WTC11 (cell line): ENCODE results near the gene MGMT. TPM values are rescaled to one million over a fixed set of nuclear protein-coding genes. Genes with fewer than 3 reads are reported as not detected.

Experiments used
- ATAC-seq: fragments of 200-7000 bp; cut with Tn5 transposase; 2 replicates; pipeline ENCODE4 v1.10.0; 2021; ENCODE audit warnings: mild to moderate bottlenecking, moderate library complexity
- CTCF ChIA-PET: fragments of 300-600 bp; sonication (Branson Sonifier 250); formaldehyde crosslinking; loops from one replicate; lab custom pipeline; 2021; ENCODE audit warnings: antibody characterized with exemption; lab: Charles Lee
- POLR2A ChIA-PET: fragments of 350-600 bp; sonication (Branson Sonifier 250); formaldehyde crosslinking; loops from one replicate; lab custom pipeline; 2021; ENCODE audit warnings: antibody characterized with exemption; lab: Charles Lee
- DNase-seq: peaks from one replicate; pipeline ENCODE4 v3.0.0; 2021; ENCODE audit warnings: low spot score
- H3K27ac Mint-ChIP-seq: 2 replicates; pipeline ENCODE4 v1.8.0; 2021; ENCODE audit warnings: mixed read lengths
- H3K27me3 Mint-ChIP-seq: 2 replicates; pipeline ENCODE4 v1.8.0; 2021; ENCODE audit warnings: low read depth, mild to moderate bottlenecking, moderate library complexity, mixed read lengths
- H3K36me3 Mint-ChIP-seq: 2 replicates; pipeline ENCODE4 v1.8.0; 2021; ENCODE audit warnings: mixed read lengths
- H3K4me1 Mint-ChIP-seq: 2 replicates; pipeline ENCODE4 v1.8.0; 2022; ENCODE audit warnings: mixed read lengths
- H3K4me3 Mint-ChIP-seq: 2 replicates; pipeline ENCODE4 v1.8.0; 2021; ENCODE audit warnings: mild to moderate bottlenecking, moderate library complexity, mixed read lengths
- H3K9me3 Mint-ChIP-seq: 2 replicates; pipeline ENCODE4 v1.8.0; 2021; ENCODE audit warnings: mixed read lengths
- CDX4 ChIP-seq: fragments of 250-450 bp; sonication (Bioruptor Pico); IDR thresholded peaks from 2 replicates; pipeline ENCODE4 v1.9.0; 2021; ENCODE audit warnings: moderate library complexity, mild to moderate bottlenecking, inconsistent platforms, borderline replicate concordance
- E2F4 ChIP-seq: sonication (generic); formaldehyde crosslinking; IDR thresholded peaks from 2 replicates; pipeline ENCODE4 v1.8.1; 2022; ENCODE audit warnings: low read depth, mild to moderate bottlenecking, moderate library complexity, missing genetic modification reagents, borderline replicate concordance
- ESRRA ChIP-seq: sonication (generic); formaldehyde crosslinking; IDR thresholded peaks from 2 replicates; pipeline ENCODE4 v1.8.1; 2022; ENCODE audit warnings: mild to moderate bottlenecking, missing genetic modification reagents, borderline replicate concordance
- FOXJ3 ChIP-seq: sonication (generic); formaldehyde crosslinking; IDR thresholded peaks from 2 replicates; pipeline ENCODE4 v1.9.0; 2021; ENCODE audit warnings: missing genetic modification reagents, mild to moderate bottlenecking, borderline replicate concordance
- NFATC4 ChIP-seq: fragments of 250-450 bp; sonication (Bioruptor Pico); IDR thresholded peaks from 2 replicates; pipeline ENCODE4 v1.9.0; 2021; ENCODE audit warnings: mild to moderate bottlenecking
- NR2C2 ChIP-seq: sonication (generic); formaldehyde crosslinking; IDR thresholded peaks from 2 replicates; pipeline ENCODE4 v1.8.0; 2022; ENCODE audit warnings: mild to moderate bottlenecking, missing genetic modification reagents
- SOX15 ChIP-seq: fragments of 250-450 bp; sonication (Bioruptor Pico); IDR thresholded peaks from 2 replicates; pipeline ENCODE4 v1.9.0; 2021; ENCODE audit warnings: mild to moderate bottlenecking
- TEAD1 ChIP-seq: sonication (generic); formaldehyde crosslinking; IDR thresholded peaks from 2 replicates; pipeline ENCODE4 v1.8.0; 2022; ENCODE audit warnings: mild to moderate bottlenecking, missing genetic modification reagents
- ZMAT4 ChIP-seq: fragments of 250-450 bp; sonication (Bioruptor Pico); IDR thresholded peaks from 2 replicates; pipeline ENCODE4 v1.9.0; 2021; ENCODE audit warnings: mild to moderate bottlenecking
- ZNF232 ChIP-seq: sonication (generic); formaldehyde crosslinking; IDR thresholded peaks from 2 replicates; pipeline ENCODE4 v1.8.0; 2022; ENCODE audit warnings: mild to moderate bottlenecking, missing genetic modification reagents
- ZNF281 ChIP-seq: sonication (generic); formaldehyde crosslinking; IDR thresholded peaks from 2 replicates; pipeline ENCODE4 v1.8.0; 2023; ENCODE audit warnings: mild to moderate bottlenecking, missing genetic modification reagents
- ZNF317 ChIP-seq: sonication (generic); formaldehyde crosslinking; IDR thresholded peaks from 2 replicates; pipeline ENCODE4 v1.8.1; 2023; ENCODE audit warnings: low read depth, mild to moderate bottlenecking, moderate library complexity, missing genetic modification reagents, borderline replicate concordance
- ZNF671 ChIP-seq: fragments of 250-450 bp; sonication (Bioruptor Pico); IDR thresholded peaks from 2 replicates; pipeline ENCODE4 v1.8.0; 2021; ENCODE audit warnings: mild to moderate bottlenecking
- total RNA-seq: library from RNA; stranded (reverse); gene quantifications from 3 replicates; pipeline ENCODE4 v1.2.3, GENCODE V29; 2021
- TF ChIP-seq, protein P1 (sequence below): sonication (generic); formaldehyde crosslinking; IDR thresholded peaks from 2 replicates; pipeline ENCODE4 v1.8.1; 2023; ENCODE audit warnings: mild to moderate bottlenecking, missing genetic modification reagents, moderate library complexity
- TF ChIP-seq, protein P2 (sequence below): sonication (generic); formaldehyde crosslinking; IDR thresholded peaks from 2 replicates; pipeline ENCODE4 v1.8.0; 2022; ENCODE audit warnings: mild to moderate bottlenecking, missing genetic modification reagents

MGMT gene
- total RNA-seq, 1 experiment from 2014 or later: 11.8 TPM

DNA sequence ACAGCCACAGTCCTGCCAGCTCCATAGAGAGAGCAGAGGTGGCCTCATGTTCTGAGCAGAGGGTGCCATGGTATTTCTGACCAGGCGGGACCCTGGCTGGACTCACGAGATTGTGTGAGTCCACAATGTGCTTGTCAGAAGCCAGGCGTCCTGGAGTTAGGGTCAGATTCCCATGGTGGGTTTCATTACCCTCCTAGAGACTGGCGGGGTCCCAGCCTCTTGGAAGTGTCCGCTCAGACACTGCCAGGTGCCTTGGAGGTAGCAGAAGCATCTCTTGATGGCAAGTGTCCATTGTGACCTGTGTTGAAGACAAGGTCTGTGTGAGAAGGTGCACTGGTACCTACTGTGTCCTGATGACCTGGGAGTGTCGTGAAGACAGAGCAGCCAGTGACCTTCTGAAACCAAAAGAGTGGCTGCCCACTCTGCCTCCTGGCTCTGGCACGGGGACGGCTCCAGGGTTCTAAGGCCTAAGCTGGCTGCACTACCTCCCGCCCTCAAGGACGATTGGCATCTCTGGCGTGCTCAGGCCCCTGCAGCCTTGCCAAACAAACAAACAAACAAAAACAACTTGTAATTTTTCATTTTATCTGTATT is 56.8 kb downstream of the MGMT start (continued):
- TF ChIP-seq ZNF281 (CRISPR knock-in tag) (no peak), ZNF671 (CRISPR knock-in tag) (no peak), ZMAT4 (no peak)

DNA sequence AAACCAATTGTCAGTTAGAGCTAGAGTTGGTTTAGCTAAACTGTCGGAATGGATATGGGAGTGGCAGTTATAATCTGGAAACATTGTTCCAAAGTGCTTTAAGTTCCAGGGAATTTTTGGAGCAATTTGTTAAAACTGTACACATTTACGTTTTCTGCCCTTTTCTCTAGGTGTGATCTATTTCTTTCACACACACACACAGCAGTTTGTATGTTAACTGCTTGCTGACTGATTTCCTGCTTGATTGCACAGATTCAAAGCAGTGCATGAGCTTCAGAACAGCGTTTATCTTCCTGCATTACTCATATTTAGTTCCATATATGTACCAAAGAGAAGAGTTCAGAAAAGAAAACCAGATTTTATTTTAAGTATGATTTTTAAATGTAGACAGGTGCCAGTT is 57.9 kb downstream of the MGMT start:
- DNase-seq (no peak), ATAC-seq (no peak)
- Mint-ChIP-seq H3K36me3 (no peaks in the 10 kb centered on the region; the same call in 1 of the 2 replicates), H3K4me1 (peaks cover 30% of the 10 kb centered on the region), H3K27ac (no peak overlapping the region), H3K4me3 (no peak overlapping the region), H3K27me3 (no peaks in the 10 kb centered on the region), H3K9me3 (peaks cover 4% of the 10 kb centered on the region; the same call in 1 of the 2 replicates)
- POLR2A ChIA-PET: no interaction called here
- CTCF ChIA-PET: interaction anchor here (0.6 kb wide), 1 partner anchor 15 kb away, joined by 3 read pairs; no protein-coding TSS in a partner anchor
- TF ChIP-seq E2F4 (no peak), CDX4 (no peak), FOXJ3 (CRISPR knock-in tag) (no peak), SOX15 (CRISPR knock-in tag) (no peak), ZNF232 (CRISPR knock-in tag) (no peak), NFATC4 (CRISPR knock-in tag) (no peak)
- TF ChIP-seq, protein P1, sequence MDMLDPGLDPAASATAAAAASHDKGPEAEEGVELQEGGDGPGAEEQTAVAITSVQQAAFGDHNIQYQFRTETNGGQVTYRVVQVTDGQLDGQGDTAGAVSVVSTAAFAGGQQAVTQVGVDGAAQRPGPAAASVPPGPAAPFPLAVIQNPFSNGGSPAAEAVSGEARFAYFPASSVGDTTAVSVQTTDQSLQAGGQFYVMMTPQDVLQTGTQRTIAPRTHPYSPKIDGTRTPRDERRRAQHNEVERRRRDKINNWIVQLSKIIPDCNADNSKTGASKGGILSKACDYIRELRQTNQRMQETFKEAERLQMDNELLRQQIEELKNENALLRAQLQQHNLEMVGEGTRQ: no peak

DNA sequence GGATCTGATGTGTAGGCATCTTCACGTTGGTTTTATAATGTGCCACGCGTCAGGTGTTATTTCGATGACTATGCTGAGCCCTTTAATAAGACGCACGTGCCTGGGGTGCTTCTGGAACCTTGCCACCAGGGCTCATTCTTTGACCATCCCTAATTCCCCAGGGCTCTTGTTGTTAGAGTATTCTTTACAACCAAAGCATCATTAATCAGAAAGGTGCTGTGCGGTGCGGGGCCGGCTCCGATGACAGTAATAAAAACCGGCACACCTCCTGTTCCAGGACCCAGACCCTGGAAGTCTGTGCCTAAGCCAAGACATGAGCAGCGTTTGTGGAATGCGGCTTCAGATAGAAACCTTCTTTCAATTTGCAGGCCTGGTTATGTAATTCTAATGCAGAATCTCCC is 58.4 kb downstream of the MGMT start:
- CTCF ChIA-PET: no interaction called here
- Mint-ChIP-seq H3K4me1 (peaks cover 30% of the 10 kb centered on the region), H3K27ac (no peak overlapping the region), H3K4me3 (no peak overlapping the region), H3K9me3 (peaks cover 4% of the 10 kb centered on the region; the same call in 1 of the 2 replicates), H3K27me3 (no peaks in the 10 kb centered on the region), H3K36me3 (no peaks in the 10 kb centered on the region; the same call in 1 of the 2 replicates)
- ATAC-seq (no peak), DNase-seq (no peak)
- no peak for TF ChIP-seq NR2C2 (CRISPR knock-in tag)
- TF ChIP-seq ESRRA (CRISPR knock-in tag): no peak
- no peak for TF ChIP-seq ZNF317 (CRISPR knock-in tag)
- no peak for TF ChIP-seq TEAD1
- TF ChIP-seq, protein P2, sequence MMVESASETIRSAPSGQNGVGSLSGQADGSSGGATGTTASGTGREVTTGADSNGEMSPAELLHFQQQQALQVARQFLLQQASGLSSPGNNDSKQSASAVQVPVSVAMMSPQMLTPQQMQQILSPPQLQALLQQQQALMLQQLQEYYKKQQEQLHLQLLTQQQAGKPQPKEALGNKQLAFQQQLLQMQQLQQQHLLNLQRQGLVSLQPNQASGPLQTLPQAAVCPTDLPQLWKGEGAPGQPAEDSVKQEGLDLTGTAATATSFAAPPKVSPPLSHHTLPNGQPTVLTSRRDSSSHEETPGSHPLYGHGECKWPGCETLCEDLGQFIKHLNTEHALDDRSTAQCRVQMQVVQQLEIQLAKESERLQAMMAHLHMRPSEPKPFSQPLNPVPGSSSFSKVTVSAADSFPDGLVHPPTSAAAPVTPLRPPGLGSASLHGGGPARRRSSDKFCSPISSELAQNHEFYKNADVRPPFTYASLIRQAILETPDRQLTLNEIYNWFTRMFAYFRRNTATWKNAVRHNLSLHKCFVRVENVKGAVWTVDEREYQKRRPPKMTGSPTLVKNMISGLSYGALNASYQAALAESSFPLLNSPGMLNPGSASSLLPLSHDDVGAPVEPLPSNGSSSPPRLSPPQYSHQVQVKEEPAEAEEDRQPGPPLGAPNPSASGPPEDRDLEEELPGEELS (CRISPR knock-in tag): no peak
- POLR2A ChIA-PET: no interaction called here
